Gastroesophageal sphincter (tissue), 4 donors: ENCODE results near the gene TMEM272. TPM values are rescaled to one million over a fixed set of nuclear protein-coding genes. Genes with fewer than 3 reads are reported as not detected.

ENCODE experiments used
- ATAC-seq: fragments of 150-250 bp; one replicate; pipeline ENCODE4 v1.9.1; 2016; ENCODE audit warnings: mild to moderate bottlenecking, moderate library complexity
- H3K27ac ChIP-seq, 4 donors: fragments of 200-600 bp; sonication (generic) in 3 of 4; 1 replicate in 3 of 4; 2 replicates in 1 of 4; pipeline ENCODE4 v1.5.1; 2016 to 2019
- H3K27me3 ChIP-seq: fragments of 200-600 bp; sonication (generic); one replicate; pipeline ENCODE4 v1.5.1; 2019
- H3K36me3 ChIP-seq, 2 donors: fragments of 200-600 bp; sonication (generic); one replicate each; pipeline ENCODE4 v1.5.1; 2019; ENCODE audit warnings: control low read depth in 1 of 2
- H3K4me1 ChIP-seq, 3 donors: fragments of 200-600 bp; sonication (generic); 1 replicate in 2 of 3; 2 replicates in 1 of 3; pipeline ENCODE4 v1.5.1; 2016 to 2019; ENCODE audit warnings: control low read depth in 2 of 3
- H3K4me3 ChIP-seq, 2 donors: fragments of 200-600 bp; sonication (generic); one replicate each; pipeline ENCODE4 v1.5.1; 2019; ENCODE audit warnings: mild to moderate bottlenecking in 1 of 2, moderate library complexity in 1 of 2
- H3K9me3 ChIP-seq, 3 donors: fragments of 200-600 bp; sonication (generic); one replicate each; pipeline ENCODE4 v1.5.1; 2017 to 2019; ENCODE audit warnings: control low read depth in 2 of 3
- CTCF ChIP-seq, 4 experiments: fragments of 200-600 bp in 2 of 4; fragments of 450-650 bp in 2 of 4; sonication (generic) in 1 of 4; IDR thresholded peaks; one replicate each; pipeline ENCODE4 v1.5.1; 2017 to 2019; ENCODE audit warnings: antibody characterized with exemption in 4 of 4, mild to moderate bottlenecking in 2 of 4, moderate library complexity in 2 of 4
- EP300 ChIP-seq: sonication (generic); formaldehyde crosslinking; IDR thresholded peaks from one replicate; pipeline ENCODE4 v1.6.1; 2017; ENCODE audit warnings: antibody characterized with exemption, mild to moderate bottlenecking
- POLR2A ChIP-seq, 2 donors: fragments of 450-650 bp; IDR thresholded peaks; one replicate each; pipeline ENCODE4 v1.6.1; 2017; ENCODE audit warnings: antibody characterized with exemption in 2 of 2, mild to moderate bottlenecking in 2 of 2, moderate library complexity in 1 of 2
- POLR2AphosphoS5 ChIP-seq: sonication (generic); formaldehyde crosslinking; IDR thresholded peaks from one replicate; pipeline ENCODE4 v1.6.1; 2017; ENCODE audit warnings: antibody characterized with exemption
- WGBS, 2 donors: methylation state at CpG; one replicate each; pipeline ENCODE4 v1.1.5; 2018; ENCODE audit warnings: low coverage in 1 of 2; 5-methylcytosine and 5-hydroxymethylcytosine counted together
- total RNA-seq, 4 donors: library from RNA; depleted of rRNA; stranded (reverse); fragments of >200 nt; gene quantifications; one replicate each; pipeline ENCODE4 v1.1.0, GENCODE V29; 2016

TMEM272 gene
- total RNA-seq, 4 donors from 2014 or later: 0.13 to 0.15 TPM; not detected in 2

DNA sequence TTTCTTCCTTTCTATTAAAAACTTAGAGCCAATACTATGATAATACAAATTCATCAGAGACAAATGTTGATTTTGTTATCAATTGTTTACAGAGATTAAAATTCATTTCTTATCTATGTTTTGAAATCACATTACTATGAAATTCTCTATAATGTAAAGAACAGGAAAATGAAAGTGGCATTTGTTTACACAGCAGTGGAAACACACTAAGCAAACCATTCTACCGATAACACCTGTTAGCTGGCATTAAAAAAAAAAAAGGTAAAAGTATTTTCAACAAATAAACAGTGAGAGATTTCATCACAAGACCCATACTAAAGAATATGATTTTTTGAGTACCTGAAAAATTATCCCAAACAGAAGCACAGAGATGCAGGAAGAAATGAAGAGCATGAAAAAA lies 12.0 kb upstream of the TMEM272 start:
- 50 to 80% methylated on average over 1 of the region's 1 CpG for WGBS, 2 donors
- TF ChIP-seq CTCF (IDR thresholded peaks at IDR 0.05) (no peak), EP300 (no peak), POLR2A (IDR thresholded peaks at IDR 0.05) (no peak), POLR2AphosphoS5 (no peak)

DNA sequence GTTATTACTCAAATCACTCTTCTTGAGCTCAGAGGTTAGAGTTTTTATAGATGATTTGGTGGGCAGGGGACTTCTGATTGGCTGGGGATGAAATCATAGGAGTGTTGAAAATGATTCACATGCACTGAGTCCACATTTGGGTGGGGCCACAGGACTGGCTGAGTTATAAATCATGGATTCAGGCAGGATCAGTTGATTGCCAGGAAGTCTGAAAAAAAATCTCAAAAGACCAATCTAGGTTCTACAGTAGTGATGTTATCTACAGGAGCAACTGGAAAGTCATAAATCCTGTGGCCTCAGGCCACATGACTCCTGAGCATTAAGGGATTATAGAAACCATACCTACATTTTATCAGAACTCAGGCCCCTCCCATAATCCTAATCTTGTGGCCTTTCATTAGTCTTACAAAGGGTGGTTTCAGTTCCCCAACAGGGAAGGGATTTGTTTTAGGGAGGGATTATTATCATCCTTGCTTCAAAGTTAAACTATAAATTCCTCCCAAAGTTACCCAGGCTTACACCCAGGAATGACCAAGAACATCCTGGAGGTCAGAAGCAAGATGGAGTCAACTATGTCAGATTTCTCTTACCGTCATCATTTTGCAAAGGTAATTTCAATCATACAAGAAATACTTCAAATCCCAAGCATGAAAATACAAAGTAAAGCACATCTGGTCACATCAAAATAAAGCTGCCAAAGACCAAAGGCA lies 11.2 kb upstream of the TMEM272 start:
- Histone ChIP-seq H3K36me3 (no peaks in the 10 kb centered on the region), H3K4me3 (no peak overlapping the region), H3K9me3 (no peaks in the 10 kb centered on the region), H3K27ac (no peak overlapping the region), H3K27me3 (no peaks in the 10 kb centered on the region), H3K4me1 (no peaks in the 10 kb centered on the region)
- TF ChIP-seq CTCF (IDR thresholded peaks at IDR 0.05) (no peak), EP300 (no peak), POLR2AphosphoS5 (no peak), POLR2A (IDR thresholded peaks at IDR 0.05) (no peak)
- 100% methylated on average over 1 of the region's 1 CpG for WGBS, 2 donors
- ATAC-seq: no peak

More for the DNA sequence above, 12.0 kb upstream of the TMEM272 start:
- no peak overlapping the region for H3K4me3 ChIP-seq
- H3K4me1 ChIP-seq: no peaks in the 10 kb centered on the region
- H3K36me3 ChIP-seq: no peaks in the 10 kb centered on the region
- H3K27ac ChIP-seq: no peak overlapping the region
- no peaks in the 10 kb centered on the region for H3K27me3 ChIP-seq
- H3K9me3 ChIP-seq: no peaks in the 10 kb centered on the region
- no peak for ATAC-seq

- Histone ChIP-seq H3K9me3 (no peaks in the 10 kb centered on the region), H3K27me3 (no peaks in the 10 kb centered on the region), H3K36me3 (no peaks in the 10 kb centered on the region), H3K27ac (no peak overlapping the region), H3K4me3 (no peak overlapping the region), H3K4me1 (peaks cover 0 to 6% (median 0%) of the 10 kb centered on the region in 3 donors)
- ATAC-seq: no peak
- TF ChIP-seq POLR2A (IDR thresholded peaks at IDR 0.05) (no peak), CTCF (IDR thresholded peaks at IDR 0.05) (peak in 1 of 4 experiments; percentile 35)
- WGBS, 2 donors: 55 to 75% methylated on average over 5 to 8 of the region's 21 CpGs
Measured at GRCh38 chr13:51849145-51850101, 4.4 kb upstream of the TMEM272 start.

DNA sequence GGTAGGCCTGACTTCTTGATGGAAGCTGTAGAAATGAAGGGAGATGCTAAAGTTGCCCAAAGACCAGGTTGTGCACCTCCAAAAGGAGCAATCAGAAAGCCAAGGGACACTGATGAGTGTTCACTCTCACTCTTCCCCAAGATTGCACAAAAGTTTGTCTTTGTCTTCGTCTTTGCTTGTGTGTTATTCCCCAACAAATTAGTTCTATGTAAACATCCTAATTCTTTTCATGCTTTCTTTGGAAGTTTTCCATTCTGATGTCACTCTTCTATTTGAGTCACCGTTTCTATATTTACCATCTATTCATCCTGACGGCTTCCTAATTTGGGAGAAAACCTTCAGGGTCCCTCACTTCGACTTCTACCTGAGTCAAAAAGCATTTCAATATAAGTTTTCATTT lies 3.7 kb upstream of the TMEM272 start:
- no peak for ATAC-seq
- H3K4me3 ChIP-seq: no peak overlapping the region
- H3K9me3 ChIP-seq: no peaks in the 10 kb centered on the region
- H3K27me3 ChIP-seq: no peaks in the 10 kb centered on the region
- no peak overlapping the region for H3K27ac ChIP-seq
- TF ChIP-seq CTCF (IDR thresholded peaks at IDR 0.05): no peak
- WGBS, 2 donors: 8 to 10% methylated on average over 3 to 4 of the region's 4 CpGs
- peaks cover 0 to 6% (median 0%) of the 10 kb centered on the region in 3 donors for H3K4me1 ChIP-seq
- no peaks in the 10 kb centered on the region for H3K36me3 ChIP-seq
